WI38 (cell line): ENCODE data around the gene SMAD3.

Experiments
- H3K4me3 ChIP-seq: 2 replicates; pipeline ENCODE4 v1.5.1; 2011; ENCODE audit warnings: low read depth, mild to moderate bottlenecking, control low read depth, low read length
- TF ChIP-seq, protein P1 (sequence below): IDR thresholded peaks from 2 replicates; pipeline ENCODE4 v1.5.1; 2012; ENCODE audit warnings: low read depth, mild to moderate bottlenecking, control low read depth, low read length

SMAD3 gene

DNA sequence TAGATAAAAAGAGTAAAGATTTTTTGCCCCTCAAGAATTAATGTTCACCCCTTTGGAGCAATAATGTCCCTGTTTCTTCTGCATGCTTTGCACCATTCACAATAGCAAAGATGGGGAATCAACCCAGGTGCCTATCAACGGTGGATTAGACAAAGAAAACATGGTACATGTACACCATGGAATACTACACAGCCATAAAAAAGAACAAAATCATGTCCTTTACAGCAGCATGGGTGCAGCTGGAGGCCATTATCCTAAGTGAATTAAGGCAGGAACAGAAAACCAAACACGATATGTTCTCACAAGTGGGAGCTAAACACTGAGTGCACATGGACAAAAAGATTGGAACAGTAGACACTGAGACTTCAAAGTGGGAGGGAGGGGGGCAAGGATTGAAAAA, 153.9 kb downstream of the SMAD3 start:
- TF ChIP-seq, protein P1, sequence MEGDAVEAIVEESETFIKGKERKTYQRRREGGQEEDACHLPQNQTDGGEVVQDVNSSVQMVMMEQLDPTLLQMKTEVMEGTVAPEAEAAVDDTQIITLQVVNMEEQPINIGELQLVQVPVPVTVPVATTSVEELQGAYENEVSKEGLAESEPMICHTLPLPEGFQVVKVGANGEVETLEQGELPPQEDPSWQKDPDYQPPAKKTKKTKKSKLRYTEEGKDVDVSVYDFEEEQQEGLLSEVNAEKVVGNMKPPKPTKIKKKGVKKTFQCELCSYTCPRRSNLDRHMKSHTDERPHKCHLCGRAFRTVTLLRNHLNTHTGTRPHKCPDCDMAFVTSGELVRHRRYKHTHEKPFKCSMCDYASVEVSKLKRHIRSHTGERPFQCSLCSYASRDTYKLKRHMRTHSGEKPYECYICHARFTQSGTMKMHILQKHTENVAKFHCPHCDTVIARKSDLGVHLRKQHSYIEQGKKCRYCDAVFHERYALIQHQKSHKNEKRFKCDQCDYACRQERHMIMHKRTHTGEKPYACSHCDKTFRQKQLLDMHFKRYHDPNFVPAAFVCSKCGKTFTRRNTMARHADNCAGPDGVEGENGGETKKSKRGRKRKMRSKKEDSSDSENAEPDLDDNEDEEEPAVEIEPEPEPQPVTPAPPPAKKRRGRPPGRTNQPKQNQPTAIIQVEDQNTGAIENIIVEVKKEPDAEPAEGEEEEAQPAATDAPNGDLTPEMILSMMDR = no peak
- H3K4me3 ChIP-seq = no peak overlapping the region

DNA sequence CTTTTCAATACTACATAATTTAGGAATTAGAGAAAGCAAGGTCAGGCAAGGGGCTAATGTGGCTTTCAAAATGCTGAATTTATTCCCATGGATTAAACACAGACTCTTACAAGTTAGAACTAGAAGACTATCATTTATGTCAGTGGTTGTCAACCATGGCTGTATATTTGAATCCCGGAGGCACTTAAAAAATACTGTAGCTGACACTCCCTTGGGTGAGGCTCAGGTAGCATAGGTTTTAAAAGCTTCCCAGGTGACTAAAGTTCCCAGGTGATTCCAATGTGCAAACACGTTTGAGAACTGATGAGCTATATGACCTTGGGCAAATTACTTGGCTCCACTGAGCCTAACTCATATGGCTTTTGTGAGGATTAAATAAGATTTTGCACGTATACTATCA, 159.5 kb downstream of the SMAD3 start:
- TF ChIP-seq, protein P1 = no peak

DNA sequence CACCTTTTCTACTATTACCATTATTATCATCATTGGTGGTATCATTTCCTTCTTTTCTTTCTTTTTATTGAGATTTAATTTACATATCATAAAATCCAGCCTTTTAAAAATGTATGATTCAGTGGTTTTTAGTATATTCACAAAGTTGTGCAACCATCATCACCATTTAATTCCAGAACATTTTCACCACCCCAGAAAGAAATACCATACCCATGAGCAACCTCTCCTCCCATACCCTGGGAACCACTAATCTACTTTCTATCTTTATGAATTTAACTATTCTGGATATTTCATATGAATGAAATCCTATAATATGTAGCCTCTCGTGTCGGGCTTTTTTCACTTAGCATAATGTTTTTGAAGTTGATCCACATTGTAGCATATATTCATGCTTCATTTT, 159.9 kb downstream of the SMAD3 start:
- TF ChIP-seq, protein P1 = no peak

More for the DNA sequence above, 159.5 kb downstream of the SMAD3 start:
- no peak overlapping the region for H3K4me3 ChIP-seq

DNA sequence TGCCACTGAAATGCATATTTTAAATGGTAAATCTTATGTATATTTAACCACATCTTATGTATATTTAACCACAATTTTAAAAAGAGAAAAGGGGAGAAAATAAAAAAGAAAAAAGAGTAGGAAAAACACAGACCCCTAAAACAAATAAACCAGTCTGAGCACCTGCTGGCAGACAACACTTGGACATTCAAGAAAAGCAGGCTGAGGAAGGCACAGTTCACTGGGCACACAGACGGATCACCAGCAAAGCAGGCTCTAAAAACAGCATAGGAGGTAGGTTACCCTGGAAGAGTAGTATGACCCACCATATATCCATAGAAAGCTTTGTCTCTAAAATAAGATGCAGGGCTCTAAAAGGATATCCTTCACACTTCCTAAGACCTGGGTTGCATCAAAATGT, 162.0 kb downstream of the SMAD3 start:
- no peak overlapping the region for H3K4me3 ChIP-seq
- TF ChIP-seq, protein P1 = no peak

More for the DNA sequence above, 159.9 kb downstream of the SMAD3 start:
- no peak overlapping the region for H3K4me3 ChIP-seq

DNA sequence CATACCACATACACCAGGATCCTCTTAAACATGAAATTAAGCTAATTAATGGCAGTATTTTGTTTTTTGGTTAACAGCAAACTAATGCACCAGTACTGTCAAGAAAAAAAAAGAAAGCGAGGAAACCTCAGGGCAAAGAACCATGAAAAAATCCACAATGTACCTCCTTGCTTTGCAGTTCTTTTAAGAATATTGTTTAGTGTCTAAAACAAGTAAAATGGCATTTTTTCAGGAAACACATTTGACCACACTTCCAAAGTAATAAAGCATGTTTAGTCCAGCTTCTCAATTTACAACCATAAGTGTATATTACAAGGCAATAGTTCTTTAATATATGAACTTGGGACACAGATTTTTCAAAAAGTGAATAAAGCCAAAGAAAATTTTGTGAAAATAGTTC, 162.4 kb downstream of the SMAD3 start:
- no peak overlapping the region for H3K4me3 ChIP-seq
- TF ChIP-seq, protein P1 = no peak

DNA sequence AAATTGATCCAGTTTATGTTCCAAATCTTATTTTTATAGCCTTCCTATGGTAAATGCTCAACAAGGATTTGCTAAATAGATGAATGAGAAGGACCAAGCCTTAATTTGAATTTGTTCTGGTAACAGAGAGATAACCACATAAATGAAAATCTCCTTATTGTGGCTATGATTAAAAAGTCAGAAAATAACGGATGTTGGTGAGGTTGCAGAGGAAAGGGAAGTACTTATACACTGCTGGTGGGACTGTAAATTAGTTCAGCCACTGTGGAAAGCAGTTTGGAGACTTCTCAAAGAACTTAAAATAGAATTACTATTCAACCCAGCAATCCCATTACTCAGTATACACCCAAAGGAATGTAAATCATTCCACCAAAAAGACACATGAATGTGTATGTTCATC, 162.9 kb downstream of the SMAD3 start:
- TF ChIP-seq, protein P1 = no peak
- H3K4me3 ChIP-seq = no peak overlapping the region

DNA sequence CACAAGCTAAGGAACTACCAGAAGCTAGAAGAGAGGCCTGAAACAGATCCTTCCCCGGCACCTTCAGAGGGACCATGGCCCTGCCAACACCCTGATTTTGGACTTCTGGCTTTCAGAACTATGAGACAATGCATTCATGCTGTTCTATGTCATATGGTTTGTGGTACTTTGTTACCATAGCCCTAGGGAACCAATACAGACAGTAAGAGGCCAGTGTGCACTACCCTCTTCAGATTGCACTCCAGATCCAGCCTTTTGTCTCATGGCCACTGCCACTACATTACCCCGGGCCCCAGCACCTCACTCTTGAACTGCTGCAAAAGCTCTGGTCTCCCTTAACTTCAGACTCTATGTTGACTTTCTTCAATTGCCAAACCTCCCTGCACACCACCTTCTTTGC, 165.1 kb downstream of the SMAD3 start:
- H3K4me3 ChIP-seq = no peak overlapping the region
- TF ChIP-seq, protein P1 = no peak
